Ishikawa (cell line): ENCODE results near the gene COG5.

Experiments used
- CEBPB ChIP-seq: IDR thresholded peaks from 2 replicates; pipeline ENCODE4 v1.6.1; 2012
- CREB1 ChIP-seq: IDR thresholded peaks from 2 replicates; pipeline ENCODE4 v1.6.1; 2012; ENCODE audit warnings: low read depth
- EGR1 ChIP-seq: IDR thresholded peaks from 2 replicates; pipeline ENCODE4 v1.6.1; 2012
- EP300 ChIP-seq: IDR thresholded peaks from 2 replicates; pipeline ENCODE4 v1.6.1; 2012; ENCODE audit warnings: borderline replicate concordance
- FOXM1 ChIP-seq: IDR thresholded peaks from 2 replicates; pipeline ENCODE4 v1.6.1; 2012; ENCODE audit warnings: low read depth, borderline replicate concordance
- NFIC ChIP-seq: IDR thresholded peaks from 2 replicates; pipeline ENCODE4 v1.6.1; 2012
- RAD21 ChIP-seq: IDR thresholded peaks from 2 replicates; pipeline ENCODE4 v1.6.1; 2012; ENCODE audit warnings: low read depth
- TAF1 ChIP-seq: IDR thresholded peaks from 2 replicates; pipeline ENCODE4 v1.6.1; 2012; ENCODE audit warnings: low read depth, mild to moderate bottlenecking
- TCF12 ChIP-seq: IDR thresholded peaks from 2 replicates; pipeline ENCODE4 v1.6.1; 2012; ENCODE audit warnings: low read depth
- TEAD4 ChIP-seq: IDR thresholded peaks from 2 replicates; pipeline ENCODE4 v1.6.1; 2012
- YY1 ChIP-seq: IDR thresholded peaks from 2 replicates; pipeline ENCODE4 v1.6.1; 2012; ENCODE audit warnings: low read depth
- ZBTB7A ChIP-seq: IDR thresholded peaks from 2 replicates; pipeline ENCODE4 v1.6.1; 2012; ENCODE audit warnings: low read depth
- TF ChIP-seq, protein P1 (sequence below): IDR thresholded peaks from 2 replicates; pipeline ENCODE4 v1.6.1; 2012; ENCODE audit warnings: low read depth, mild to moderate bottlenecking
- TF ChIP-seq, protein P2 (sequence below): IDR thresholded peaks from 2 replicates; pipeline ENCODE4 v1.6.1; 2012
- TF ChIP-seq, protein P3 (sequence below): IDR thresholded peaks from 2 replicates; pipeline ENCODE4 v1.6.1; 2012

COG5 gene

DNA sequence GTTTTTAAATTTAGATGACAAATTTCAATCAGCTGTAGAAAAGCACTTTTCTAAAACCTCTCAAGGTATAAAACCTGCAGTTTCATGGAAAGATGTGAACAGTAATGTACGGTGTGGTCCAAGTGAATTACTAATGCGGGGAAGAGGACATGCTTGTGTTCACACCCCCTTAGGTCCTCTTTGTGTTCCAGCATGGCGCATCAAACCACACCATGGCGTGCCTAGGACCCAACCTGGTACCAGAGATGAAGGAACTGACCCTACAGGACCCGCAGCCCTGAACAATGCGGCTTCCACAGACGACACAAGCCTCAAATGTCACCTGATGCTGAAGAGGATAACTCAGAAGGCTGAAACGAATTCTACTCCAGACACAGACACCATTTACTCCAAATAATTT, 175.1 kb downstream of the COG5 start:
- no peak for TF ChIP-seq NFIC
- TF ChIP-seq, protein P1, sequence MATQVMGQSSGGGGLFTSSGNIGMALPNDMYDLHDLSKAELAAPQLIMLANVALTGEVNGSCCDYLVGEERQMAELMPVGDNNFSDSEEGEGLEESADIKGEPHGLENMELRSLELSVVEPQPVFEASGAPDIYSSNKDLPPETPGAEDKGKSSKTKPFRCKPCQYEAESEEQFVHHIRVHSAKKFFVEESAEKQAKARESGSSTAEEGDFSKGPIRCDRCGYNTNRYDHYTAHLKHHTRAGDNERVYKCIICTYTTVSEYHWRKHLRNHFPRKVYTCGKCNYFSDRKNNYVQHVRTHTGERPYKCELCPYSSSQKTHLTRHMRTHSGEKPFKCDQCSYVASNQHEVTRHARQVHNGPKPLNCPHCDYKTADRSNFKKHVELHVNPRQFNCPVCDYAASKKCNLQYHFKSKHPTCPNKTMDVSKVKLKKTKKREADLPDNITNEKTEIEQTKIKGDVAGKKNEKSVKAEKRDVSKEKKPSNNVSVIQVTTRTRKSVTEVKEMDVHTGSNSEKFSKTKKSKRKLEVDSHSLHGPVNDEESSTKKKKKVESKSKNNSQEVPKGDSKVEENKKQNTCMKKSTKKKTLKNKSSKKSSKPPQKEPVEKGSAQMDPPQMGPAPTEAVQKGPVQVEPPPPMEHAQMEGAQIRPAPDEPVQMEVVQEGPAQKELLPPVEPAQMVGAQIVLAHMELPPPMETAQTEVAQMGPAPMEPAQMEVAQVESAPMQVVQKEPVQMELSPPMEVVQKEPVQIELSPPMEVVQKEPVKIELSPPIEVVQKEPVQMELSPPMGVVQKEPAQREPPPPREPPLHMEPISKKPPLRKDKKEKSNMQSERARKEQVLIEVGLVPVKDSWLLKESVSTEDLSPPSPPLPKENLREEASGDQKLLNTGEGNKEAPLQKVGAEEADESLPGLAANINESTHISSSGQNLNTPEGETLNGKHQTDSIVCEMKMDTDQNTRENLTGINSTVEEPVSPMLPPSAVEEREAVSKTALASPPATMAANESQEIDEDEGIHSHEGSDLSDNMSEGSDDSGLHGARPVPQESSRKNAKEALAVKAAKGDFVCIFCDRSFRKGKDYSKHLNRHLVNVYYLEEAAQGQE: no peak
- no peak for TF ChIP-seq EP300

DNA sequence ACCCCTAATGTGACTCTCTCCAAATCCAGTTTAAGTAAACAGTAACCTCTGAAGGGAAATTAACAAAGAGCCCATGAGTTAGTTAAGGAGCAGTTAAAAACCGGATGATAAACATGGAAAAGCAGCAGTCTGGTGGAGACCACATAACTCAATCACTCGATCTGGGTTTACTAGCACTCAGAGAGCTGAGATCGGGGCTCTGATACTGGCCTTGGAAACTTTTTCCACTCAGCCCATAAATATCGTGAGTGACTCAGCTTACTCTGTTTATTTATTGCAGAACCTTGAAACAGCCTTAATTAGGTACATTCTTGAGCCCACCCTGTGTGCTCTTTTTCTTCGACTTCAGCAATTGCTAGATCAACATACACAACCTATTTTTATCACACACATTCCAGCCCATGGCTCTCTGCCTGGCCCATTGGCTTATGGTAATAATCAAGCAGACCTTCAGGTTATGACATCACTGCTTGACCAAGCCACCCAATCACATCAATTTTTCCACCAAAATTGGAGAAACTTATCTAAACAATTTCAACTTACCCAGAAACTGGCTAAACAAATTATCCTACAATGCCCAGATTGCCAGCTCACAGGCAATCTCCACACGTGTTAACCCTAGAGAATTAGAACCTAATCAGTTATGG, 176.0 kb downstream of the COG5 start:
- TF ChIP-seq ZBTB7A: no peak
- no peak for TF ChIP-seq CEBPB
- TF ChIP-seq, protein P1: no peak
- TF ChIP-seq CREB1: no peak
- TF ChIP-seq, protein P2, sequence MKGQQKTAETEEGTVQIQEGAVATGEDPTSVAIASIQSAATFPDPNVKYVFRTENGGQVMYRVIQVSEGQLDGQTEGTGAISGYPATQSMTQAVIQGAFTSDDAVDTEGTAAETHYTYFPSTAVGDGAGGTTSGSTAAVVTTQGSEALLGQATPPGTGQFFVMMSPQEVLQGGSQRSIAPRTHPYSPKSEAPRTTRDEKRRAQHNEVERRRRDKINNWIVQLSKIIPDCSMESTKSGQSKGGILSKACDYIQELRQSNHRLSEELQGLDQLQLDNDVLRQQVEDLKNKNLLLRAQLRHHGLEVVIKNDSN: no peak
- TF ChIP-seq YY1: no peak
- TF ChIP-seq FOXM1: no peak
- TF ChIP-seq NFIC: no peak
- TF ChIP-seq TCF12: no peak

DNA sequence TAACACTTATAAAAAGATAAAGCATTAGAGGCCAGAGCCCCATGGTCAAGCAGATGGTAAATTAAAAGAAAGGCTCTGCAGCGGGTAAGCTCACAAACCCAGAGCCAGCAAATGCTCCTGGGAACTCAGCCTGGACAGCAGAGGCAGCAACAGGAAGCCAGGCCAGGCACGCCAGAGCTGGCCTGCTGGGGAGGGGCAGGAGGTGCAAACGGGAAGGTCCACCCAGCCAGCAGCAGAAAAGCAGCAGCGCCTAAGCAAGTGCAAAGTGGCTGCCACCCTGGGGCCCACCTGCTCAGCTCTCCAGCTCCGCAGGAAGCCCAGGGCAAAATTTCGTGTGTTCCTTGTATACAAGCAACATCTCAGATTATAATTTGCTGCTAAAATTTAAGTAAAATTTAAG, 176.6 kb downstream of the COG5 start:
- TF ChIP-seq EP300 (no peak), RAD21 (no peak), TCF12 (no peak)
- TF ChIP-seq, protein P3, sequence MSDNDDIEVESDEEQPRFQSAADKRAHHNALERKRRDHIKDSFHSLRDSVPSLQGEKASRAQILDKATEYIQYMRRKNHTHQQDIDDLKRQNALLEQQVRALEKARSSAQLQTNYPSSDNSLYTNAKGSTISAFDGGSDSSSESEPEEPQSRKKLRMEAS: no peak

DNA sequence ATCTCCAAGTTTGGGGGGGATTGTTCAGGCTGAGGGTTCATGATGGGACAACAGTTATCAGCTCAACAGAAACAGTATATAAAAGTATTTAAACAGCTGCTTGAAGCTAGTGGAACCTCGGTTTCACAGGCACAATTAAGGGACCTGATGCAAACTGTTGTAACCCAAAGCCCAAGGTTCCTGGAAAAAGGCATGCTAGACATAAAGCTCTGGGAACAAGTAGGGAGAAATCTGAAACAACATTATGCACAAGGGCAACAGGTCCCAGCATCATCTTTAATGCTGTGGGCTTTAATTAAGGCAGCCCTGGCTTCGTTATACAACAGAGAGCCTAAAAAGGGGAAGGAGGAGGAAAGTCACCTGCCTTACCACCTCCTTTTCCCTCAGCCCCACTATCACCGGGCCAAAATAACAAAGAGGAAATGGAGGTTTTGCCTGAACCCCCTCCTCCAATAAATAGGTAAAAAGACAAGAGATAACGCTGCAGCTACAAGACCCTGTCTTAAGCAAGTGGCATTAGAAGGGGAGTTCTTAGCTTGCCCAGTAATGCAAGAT, 177.1 kb downstream of the COG5 start:
- TF ChIP-seq EP300: no peak
- TF ChIP-seq TEAD4: no peak
- no peak for TF ChIP-seq YY1
- no peak for TF ChIP-seq ZBTB7A
- TF ChIP-seq CREB1: no peak
- TF ChIP-seq CEBPB: no peak
- TF ChIP-seq, protein P2: no peak
- no peak for TF ChIP-seq FOXM1
- TF ChIP-seq TAF1: no peak
- no peak for TF ChIP-seq RAD21
- TF ChIP-seq TCF12: no peak
- TF ChIP-seq EGR1: no peak
- no peak for TF ChIP-seq NFIC
- TF ChIP-seq, protein P1: no peak
- TF ChIP-seq, protein P3: no peak

DNA sequence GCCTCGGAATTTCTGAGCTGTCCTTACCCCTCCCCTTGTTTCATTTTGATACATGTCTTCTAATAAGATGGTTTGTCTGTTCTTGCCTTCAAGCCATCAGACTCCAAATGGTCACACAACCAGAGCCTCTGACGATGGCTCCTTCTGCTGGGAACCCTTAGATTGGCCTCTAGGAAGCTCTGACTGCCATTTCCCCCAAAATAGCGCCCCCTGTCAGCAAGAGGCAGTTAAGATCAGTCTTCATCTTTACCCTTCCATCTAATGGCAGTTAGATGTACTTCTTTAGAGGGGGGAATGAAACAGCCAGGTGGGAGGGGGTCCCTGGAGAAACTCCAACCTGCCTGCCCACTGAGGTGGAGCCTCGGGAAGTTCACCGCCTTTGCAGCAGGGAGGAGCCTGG, 179.7 kb downstream of the COG5 start:
- TF ChIP-seq RAD21 (peak; percentile 19; the same call in 1 of the 2 replicates), CEBPB (no peak), CREB1 (no peak), EP300 (no peak)
- TF ChIP-seq, protein P3: no peak
